Cardiac fibroblast (primary cell): Measurements from ENCODE around the gene SPATA9.

Experiments used
- DNase-seq, 2 donors: peaks; one replicate each; pipeline versions ENCODE4 v3.0.0 to v3.0.0-alpha.2; 2010; ENCODE audit warnings: low read depth in 2 of 2
- H3K4me3 ChIP-seq, 2 donors: replicated peaks in 1 of 2; 1 replicate in 1 of 2; 2 replicates in 1 of 2; pipeline ENCODE4 v1.5.1; 2011; ENCODE audit warnings: low read depth in 2 of 2, low read length in 2 of 2, mild to moderate bottlenecking in 2 of 2, moderate library complexity in 1 of 2
- CTCF ChIP-seq: IDR thresholded peaks from one replicate; pipeline ENCODE4 v1.5.1; 2011; ENCODE audit warnings: low read depth, mild to moderate bottlenecking, low read length, inconsistent platforms

SPATA9 gene

DNA sequence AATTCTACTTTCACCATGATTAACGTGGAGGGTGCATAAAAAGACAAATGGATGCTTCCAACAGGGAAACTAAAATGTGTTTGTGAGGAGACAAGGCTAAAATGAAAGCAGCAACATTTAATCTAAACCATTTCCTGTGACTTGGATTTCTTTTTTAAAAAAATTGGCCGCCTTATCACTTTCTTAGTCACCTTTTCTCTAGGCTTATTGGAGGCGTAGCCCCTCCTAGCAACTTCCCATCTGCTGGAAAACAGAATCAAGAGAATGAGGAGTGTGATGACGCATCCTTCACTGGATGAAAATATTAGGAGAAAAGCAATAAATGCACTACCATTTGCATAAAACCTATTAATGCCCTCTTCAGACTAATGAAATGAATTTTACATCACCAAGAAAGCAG lies 63.7 kb downstream of the SPATA9 start:
- TF ChIP-seq CTCF: no peak
- DNase-seq: peak; percentile 75 to 80
- H3K4me3 ChIP-seq: peak overlapping the region in 1 of 2 donors; percentile 52

GRCh38 chr5:95617057-95617456 lies 65.7 kb downstream of the SPATA9 start:
- no peak for TF ChIP-seq CTCF
- no peak overlapping the region for H3K4me3 ChIP-seq
- peak; percentile 59 to 92 for DNase-seq

- TF ChIP-seq CTCF: no peak
- H3K4me3 ChIP-seq: no peak overlapping the region
- peak; percentile 20 to 64 for DNase-seq
Measured at GRCh38 chr5:95615164-95615467, 67.7 kb downstream of the SPATA9 start.

DNA sequence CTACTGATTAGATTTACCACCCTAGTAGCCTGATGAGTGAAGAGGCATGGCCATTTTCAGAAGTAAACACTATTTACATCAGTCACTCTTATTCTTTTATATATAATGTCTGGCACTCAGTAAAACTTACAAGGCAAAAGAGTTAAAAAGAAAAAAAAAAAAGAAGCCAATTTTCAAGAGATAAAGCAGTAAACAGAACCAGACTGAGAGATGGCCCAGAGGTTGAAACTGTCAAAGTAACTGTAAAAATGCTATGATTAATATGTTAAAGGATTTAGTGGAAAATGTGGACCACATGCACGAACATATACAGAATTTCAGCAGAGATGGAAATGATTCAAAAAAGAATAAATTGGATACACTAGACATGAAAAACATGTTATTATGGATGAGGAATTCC lies 69.3 kb downstream of the SPATA9 start:
- H3K4me3 ChIP-seq: no peak overlapping the region
- no peak for TF ChIP-seq CTCF
- DNase-seq: no peak

DNA sequence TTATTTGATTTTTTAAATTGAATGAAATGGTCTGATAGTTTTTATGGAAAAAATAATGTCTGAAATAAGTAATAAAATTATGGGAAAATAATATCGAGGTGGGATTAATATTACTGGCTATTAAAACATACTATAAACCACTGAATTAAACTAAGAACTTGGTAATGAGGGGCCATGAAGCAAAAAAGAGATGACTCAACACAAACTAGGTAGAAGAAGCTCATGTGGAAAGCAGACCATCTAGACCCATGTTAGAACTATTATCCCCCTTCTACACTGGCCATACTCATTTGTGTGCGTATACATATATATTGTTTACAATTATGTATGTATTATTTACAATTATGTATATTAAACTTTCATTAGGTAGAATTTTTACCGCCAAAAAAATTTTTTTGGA lies 71.4 kb downstream of the SPATA9 start:
- no peak for DNase-seq
- no peak for TF ChIP-seq CTCF
- no peak overlapping the region for H3K4me3 ChIP-seq

DNA sequence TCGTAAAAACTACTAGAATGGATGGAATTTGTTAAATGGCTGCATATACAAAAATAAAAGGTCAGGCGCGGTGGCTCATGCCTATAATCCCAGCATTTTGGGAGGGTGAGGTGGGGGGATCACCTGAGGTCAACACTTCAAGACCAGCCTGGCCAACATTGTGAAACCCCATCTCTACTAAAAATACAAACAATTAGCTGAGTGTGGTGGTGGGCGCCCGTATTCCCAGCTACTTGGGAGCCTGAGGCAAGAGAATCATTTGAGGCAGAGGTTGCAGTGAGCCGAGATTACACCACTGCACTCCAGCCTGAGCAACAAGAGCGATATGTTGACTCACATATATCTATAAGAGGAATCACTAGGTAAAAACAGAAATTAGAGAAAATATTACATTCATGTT lies 72.2 kb downstream of the SPATA9 start:
- no peak overlapping the region for H3K4me3 ChIP-seq
- DNase-seq: no peak
- no peak for TF ChIP-seq CTCF

DNA sequence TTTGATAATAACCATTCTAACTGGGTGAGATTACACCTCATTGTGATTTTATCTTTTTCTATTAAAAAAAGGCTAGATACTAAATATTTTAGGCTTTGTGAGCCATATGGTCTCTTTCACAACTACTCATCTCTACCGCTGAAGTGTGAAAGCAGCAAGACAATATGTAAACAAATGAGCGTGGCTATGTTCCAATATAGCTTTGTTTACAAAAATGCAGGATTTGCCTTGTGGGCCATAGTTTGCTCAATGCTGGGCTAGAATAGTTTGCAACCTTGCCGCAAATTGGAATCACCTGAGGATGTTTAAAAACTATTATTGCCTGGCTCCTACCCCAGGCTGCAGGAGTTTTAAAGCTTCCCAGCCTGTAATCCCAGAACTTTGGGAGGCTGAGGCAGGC lies 73.1 kb downstream of the SPATA9 start:
- H3K4me3 ChIP-seq: no peak overlapping the region
- TF ChIP-seq CTCF: no peak
- no peak for DNase-seq
